HEK293T (cell line): ENCODE results near the gene SLX4.

Source experiments
- CTCF ChIA-PET: fragments of 350-600 bp; formaldehyde crosslinking; extraction: SDS; loops from one replicate; lab custom pipeline; 2021; ENCODE audit warnings: antibody characterized with exemption, inconsistent platforms; lab: Yijun Ruan, JAX
- POLR2A ChIA-PET: fragments of 350-600 bp; formaldehyde crosslinking; extraction: SDS; loops from one replicate; lab custom pipeline; 2020; ENCODE audit warnings: antibody characterized with exemption, inconsistent platforms; lab: Yijun Ruan, JAX
- DNase-seq: peaks from one replicate; pipeline ENCODE4 v3.0.0; 2012; ENCODE audit warnings: mixed read lengths; ENCODE audit errors: extremely low spot score
- ARNT ChIP-seq: fragments of 450-650 bp; IDR thresholded peaks from 2 replicates; pipeline ENCODE4 v1.6.1; 2017; ENCODE audit warnings: mild to moderate bottlenecking
- BHLHE40 ChIP-seq: fragments of 450-650 bp; IDR thresholded peaks from 2 replicates; pipeline ENCODE4 v1.6.1; 2016; ENCODE audit warnings: mild to moderate bottlenecking, moderate library complexity, borderline replicate concordance
- CTBP1 ChIP-seq: fragments of 450-650 bp; IDR thresholded peaks from 2 replicates; pipeline ENCODE4 v1.6.1; 2016; ENCODE audit warnings: borderline replicate concordance
- ELF4 ChIP-seq: fragments of 450-650 bp; IDR thresholded peaks from 2 replicates; pipeline ENCODE4 v1.6.1; 2017; ENCODE audit warnings: antibody characterized with exemption
- FOXA1 ChIP-seq: fragments of 450-650 bp; IDR thresholded peaks from 2 replicates; pipeline ENCODE4 v1.6.1; 2016; ENCODE audit warnings: mild to moderate bottlenecking
- FOXK2 ChIP-seq: fragments of 450-650 bp; IDR thresholded peaks from 2 replicates; pipeline ENCODE4 v1.6.1; 2016; ENCODE audit warnings: mild to moderate bottlenecking
- FOXM1 ChIP-seq: fragments of 450-650 bp; IDR thresholded peaks from 2 replicates; pipeline ENCODE4 v1.6.1; 2017; ENCODE audit warnings: mild to moderate bottlenecking, borderline replicate concordance
- HDGF ChIP-seq: fragments of 450-650 bp; IDR thresholded peaks from 2 replicates; pipeline ENCODE4 v1.6.1; 2017; ENCODE audit warnings: antibody characterized with exemption, borderline replicate concordance
- L3MBTL2 ChIP-seq: fragments of 450-650 bp; conservative IDR thresholded peaks from 2 replicates; pipeline ENCODE4 v1.6.1; 2016; ENCODE audit warnings: mild to moderate bottlenecking
- LEF1 ChIP-seq: fragments of 450-650 bp; IDR thresholded peaks from 2 replicates; pipeline ENCODE4 v1.6.1; 2017; ENCODE audit warnings: mild to moderate bottlenecking, borderline replicate concordance
- NFRKB ChIP-seq: fragments of 450-650 bp; IDR thresholded peaks from 2 replicates; pipeline ENCODE4 v1.6.1; 2016; ENCODE audit warnings: mild to moderate bottlenecking, moderate library complexity
- SP1 ChIP-seq: fragments of 450-650 bp; IDR thresholded peaks from 2 replicates; pipeline ENCODE4 v1.6.1; 2017
- SUZ12 ChIP-seq: fragments of 450-650 bp; IDR thresholded peaks from 2 replicates; pipeline ENCODE4 v1.6.1; 2016; ENCODE audit warnings: mild to moderate bottlenecking
- TARDBP ChIP-seq: fragments of 450-650 bp; IDR thresholded peaks from 2 replicates; pipeline ENCODE4 v1.6.1; 2016
- ZNF384 ChIP-seq: fragments of 450-650 bp; IDR thresholded peaks from 2 replicates; pipeline ENCODE4 v1.6.1; 2016

SLX4 gene

DNA sequence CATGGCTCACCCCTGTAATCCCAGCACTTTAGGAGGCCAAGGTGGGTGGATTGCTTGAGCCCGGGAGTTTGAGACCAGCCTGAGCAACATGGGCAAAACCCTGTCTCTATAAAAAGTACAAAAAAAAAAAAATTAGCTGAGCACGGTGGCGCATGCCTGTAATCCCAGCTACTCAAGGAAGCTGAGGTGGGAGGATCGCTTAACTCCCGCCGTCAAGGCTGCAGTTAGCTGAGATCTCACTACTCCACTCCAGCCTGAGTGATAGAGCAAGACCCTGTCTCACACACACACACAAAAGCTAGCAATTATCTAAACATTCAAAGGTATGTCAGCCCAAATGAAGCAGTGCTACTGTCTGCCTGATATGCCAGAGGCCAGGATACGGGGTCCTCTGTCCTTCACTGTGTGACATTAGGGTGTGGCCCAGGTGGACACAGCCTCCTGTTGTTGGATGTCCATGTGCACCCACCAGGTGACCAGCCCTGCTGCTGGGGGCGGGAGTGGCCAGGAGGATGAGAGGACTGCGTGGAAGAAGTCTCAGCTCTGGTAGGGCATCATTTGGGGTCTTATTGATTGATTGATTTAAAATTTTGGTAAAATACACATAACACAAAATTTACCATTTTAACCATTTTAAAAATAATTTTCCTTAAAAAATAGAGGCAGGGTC is 38.1 kb downstream of the SLX4 start:
- DNase-seq: no peak
- TF ChIP-seq CTBP1 (no peak), L3MBTL2 (no peak), TARDBP (no peak)
- POLR2A ChIA-PET: no interaction called here
- CTCF ChIA-PET: no interaction called here

DNA sequence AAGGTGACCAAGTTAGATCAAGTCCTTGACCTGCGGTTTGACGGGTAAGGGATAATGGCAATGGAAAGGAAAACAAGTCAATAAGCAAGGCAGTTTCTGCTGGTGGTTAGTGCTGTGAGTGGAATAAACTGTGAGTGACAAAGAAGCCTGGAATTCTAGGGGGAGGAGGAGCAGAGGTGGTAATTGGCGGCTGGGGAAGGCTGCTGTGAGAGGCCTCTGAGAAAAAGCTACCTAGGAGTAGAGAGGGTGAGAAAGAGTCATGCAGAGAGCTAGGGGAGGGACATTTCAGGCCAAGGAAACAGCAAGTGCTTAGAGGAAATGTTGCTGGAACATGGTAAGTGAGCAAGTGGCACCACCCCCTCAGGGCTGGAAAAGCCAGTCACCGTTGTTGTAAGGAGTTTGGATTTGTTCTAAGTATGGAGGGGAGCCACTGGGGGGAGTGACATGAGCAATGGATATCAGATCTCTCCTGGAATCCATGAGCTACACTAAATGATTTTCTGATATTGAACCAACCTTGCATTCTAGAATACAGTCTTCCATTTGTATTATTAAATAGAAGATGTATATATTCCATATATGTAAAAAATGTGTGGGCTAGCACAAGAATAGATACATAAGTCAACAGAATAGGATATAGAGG is 40.9 kb downstream of the SLX4 start:
- TF ChIP-seq LEF1 (no peak), ARNT (no peak), ZNF384 (no peak)
- POLR2A ChIA-PET: no interaction called here
- no peak for DNase-seq
- CTCF ChIA-PET: no interaction called here

DNA sequence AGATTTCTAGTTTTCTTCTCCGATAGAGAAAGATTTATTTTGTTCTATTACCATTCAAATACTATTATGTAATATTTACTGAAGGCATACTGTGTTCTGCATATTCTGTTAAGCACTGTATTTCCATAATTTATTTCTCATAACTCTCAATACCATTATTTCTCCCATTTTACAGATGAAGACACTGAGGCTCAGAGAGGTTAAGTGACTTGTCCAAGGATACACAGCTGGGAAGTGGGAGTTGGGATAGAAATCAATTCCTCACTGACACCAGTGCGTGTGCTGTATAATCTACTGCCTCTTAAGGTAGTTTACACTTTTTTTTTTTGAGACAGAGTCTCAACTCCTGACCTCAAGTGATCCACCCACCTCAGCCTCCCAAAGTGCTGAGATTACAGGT is 41.6 kb downstream of the SLX4 start:
- TF ChIP-seq CTBP1 (no peak), SUZ12 (no peak), FOXA1 (no peak), NFRKB (no peak)
- no peak for DNase-seq
- CTCF ChIA-PET: no interaction called here
- POLR2A ChIA-PET: no interaction called here

DNA sequence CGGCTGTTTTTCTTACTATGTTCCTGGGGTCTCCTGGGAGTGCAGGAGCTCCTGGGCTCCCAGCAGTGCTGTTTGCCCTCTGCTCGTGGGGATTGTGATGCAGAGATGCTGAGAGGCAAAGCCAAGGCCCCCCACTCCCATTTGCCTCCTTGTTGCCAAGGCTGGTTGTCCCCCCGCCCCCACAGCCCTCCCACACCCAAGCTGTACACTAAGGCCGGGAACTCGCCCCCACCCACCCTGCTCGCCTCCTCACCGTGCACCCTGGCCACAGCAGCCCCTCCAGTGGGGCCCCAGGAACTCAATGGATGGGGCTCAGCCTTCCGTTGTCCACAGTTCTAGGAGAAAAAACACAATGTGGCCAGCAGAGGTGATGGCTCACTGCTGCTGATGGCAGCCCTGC is 44.4 kb downstream of the SLX4 start:
- ChIA-PET POLR2A (no interaction called here), CTCF (interaction anchor here (0.6 kb wide), 1 partner anchor 32 kb away, joined by 4 read pairs; no protein-coding TSS in a partner anchor)
- no peak for DNase-seq
- TF ChIP-seq HDGF (no peak), L3MBTL2 (no peak), TARDBP (no peak), BHLHE40 (no peak), ARNT (no peak), SP1 (no peak), ZNF384 (no peak)

DNA sequence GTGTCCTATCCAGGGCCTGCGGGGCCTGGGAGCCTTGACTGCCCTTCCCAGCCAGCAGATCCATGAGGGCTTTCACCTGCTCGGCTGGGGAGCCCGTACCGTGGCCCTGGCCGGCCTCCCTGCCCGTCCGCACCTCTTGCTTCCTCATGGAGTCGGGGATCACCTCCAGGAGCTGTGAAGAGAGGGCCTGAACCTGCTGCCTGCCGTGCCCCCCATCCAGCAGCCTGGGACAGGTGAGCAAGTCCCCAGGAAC is 46.6 kb downstream of the SLX4 start:
- DNase-seq: no peak
- no peak for TF ChIP-seq SUZ12
- no peak for TF ChIP-seq NFRKB
- TF ChIP-seq L3MBTL2: no peak
- no peak for TF ChIP-seq FOXA1
- no peak for TF ChIP-seq FOXM1
- no peak for TF ChIP-seq FOXK2
- ChIA-PET POLR2A (no interaction called here), CTCF (no interaction called here)

DNA sequence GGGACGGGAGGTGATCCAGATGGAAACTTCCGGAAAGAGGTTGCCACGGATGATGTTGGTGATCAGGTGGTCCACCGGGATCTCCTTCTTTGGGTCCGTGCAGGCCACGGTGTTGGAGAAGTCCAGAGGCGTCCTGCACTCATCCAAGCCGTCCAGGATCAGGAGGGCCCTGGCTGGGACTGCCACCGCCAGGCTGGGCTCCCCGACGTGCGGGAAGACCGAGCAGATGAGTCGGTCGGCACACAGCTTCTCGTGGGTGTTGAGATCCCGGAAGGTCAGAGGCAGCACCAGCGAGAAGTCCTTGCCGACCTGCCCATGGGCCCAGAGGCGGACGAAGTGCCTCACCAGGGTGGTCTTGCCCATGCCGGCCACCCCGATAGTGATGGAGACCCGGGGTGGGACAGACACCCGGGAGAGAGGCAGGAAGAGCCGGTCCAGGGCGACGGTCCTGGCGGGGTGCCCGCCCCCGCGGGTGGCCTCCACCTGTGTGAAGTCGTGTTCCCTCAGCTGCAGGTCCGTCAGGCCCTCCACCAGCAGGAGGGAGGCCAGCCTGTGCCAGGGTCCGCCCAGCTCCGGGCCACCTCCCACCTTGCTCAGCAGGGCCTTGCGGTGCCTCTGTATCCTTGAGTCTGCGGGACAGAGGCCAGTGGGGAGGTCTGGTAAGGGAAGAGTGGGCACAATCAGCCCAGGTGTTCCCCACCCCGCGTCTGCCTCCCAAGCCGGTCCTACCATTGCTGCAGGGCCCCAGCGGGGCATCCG is 47.1 kb downstream of the SLX4 start:
- TF ChIP-seq FOXK2 (no peak), ZNF384 (no peak), SUZ12 (no peak), CTBP1 (no peak)
- CTCF ChIA-PET: interaction anchor here (0.7 kb wide), 1 partner anchor 237 kb away, joined by 3 read pairs; no protein-coding TSS in a partner anchor
- POLR2A ChIA-PET: no interaction called here
- DNase-seq: no peak

DNA sequence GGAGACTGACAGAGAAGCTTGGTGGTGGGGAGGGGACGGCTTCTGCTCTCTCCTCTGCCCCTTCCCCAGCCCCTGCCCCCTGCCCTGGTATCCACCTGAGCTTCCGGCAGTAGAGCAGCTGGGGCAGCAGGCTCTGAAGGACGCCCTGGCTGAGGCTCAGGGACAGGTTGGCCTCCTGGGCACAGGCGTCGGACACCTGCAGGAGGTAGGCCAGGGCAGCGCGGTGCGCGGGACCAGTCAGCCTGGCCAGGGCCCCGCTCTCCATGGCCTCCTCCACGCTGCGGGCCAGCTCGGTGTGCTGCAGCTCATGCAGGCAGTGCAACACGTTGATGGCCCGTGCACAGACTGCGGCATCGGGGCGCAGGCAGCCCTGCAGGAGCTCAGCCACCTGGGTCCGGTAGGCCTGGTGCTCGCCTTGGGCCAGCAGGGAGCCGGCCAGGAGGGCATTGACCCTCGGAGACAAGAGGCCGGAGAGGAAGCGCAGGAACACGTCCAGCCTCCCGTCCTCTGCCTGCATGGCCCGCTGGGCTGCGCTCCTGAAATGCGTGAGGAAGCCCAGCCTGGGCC is 48.4 kb downstream of the SLX4 start:
- ChIA-PET CTCF (no interaction called here), POLR2A (no interaction called here)
- no peak for TF ChIP-seq SP1
- TF ChIP-seq BHLHE40: no peak
- TF ChIP-seq ZNF384: no peak
- TF ChIP-seq LEF1: no peak
- no peak for TF ChIP-seq ARNT
- TF ChIP-seq FOXM1: no peak
- no peak for TF ChIP-seq SUZ12
- no peak for TF ChIP-seq ELF4
- no peak for TF ChIP-seq CTBP1
- no peak for TF ChIP-seq FOXA1
- TF ChIP-seq FOXK2: no peak
- no peak for DNase-seq

DNA sequence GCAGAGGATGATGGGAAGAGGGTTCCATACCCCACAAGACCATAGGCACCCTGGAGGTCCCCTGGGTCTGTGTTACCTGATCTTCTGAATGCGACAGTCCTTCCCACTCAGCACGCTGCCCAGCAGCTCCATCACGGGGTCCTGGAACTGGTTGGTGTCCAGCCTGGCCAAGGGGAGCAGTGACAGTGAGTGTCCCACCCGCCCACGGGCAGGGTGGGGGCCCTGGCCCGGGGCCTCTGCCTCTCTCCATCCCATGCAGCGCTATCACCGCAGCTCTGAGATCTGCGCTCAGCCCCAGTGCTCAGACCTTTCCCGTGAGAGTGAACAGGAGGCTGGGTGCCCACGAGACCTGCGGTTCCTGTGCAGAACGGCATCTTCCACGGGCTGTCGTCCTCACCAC is 49.8 kb downstream of the SLX4 start:
- ChIA-PET POLR2A (no interaction called here), CTCF (no interaction called here)
- TF ChIP-seq FOXM1: no peak
- DNase-seq: no peak

DNA sequence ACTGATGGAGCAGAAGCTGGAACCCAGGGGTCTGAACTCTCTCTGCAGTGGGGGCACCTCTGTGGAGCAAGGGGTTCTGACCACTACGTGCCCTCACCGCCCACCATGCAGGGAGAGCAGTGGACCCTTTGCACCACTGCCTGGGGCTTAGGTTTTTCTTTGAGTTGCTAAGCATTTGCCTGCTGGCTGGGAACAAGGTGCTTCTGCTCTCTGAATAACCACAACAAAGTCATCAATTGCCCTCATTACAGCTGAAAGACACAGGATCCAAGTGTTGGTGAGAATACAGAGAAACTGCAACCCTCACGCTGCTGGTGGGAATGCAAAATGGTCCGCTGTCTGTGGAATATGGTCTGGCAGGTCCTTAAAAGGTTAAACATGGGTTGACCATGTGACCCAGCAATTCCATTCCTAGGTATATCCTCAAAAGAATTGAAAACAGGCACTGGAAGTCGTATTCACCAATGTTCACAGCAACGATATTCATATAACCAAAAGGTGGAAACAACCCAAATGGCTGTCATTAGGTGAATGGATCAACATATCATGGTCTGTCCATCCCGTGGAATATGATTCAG is 57.0 kb downstream of the SLX4 start:
- no peak for DNase-seq
- no peak for TF ChIP-seq NFRKB
- POLR2A ChIA-PET: no interaction called here
- CTCF ChIA-PET: interaction anchor here (0.7 kb wide), 1 partner anchor 233 kb away, joined by 6 read pairs; no protein-coding TSS in a partner anchor
